ENCODE results near the gene SCAF4. TPM values are rescaled to one million over a fixed set of nuclear protein-coding genes. Genes with fewer than 3 reads are reported as not detected.

Gene SCAF4
- total RNA-seq, 4 donors from 2014 or later = 23.6 to 41.5 (median 29.3) TPM

DNA sequence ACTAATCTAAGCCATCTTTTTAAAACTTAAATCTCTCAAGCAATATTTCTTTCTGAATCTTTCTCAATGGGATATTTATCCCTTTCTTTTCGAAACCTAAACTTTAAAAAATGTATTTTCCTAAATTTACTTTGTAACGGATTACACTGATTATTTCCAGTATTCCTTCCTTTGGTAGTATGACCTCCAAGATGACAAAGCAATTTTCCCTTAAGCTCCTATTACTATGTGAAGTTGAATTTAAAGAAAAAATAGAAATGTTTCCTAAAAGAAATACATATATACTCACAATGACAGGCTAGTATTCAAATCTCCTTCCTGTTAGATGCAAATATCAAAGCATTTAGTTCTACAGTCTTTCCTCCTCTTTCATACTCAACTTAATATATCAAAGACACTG is 15.8 kb downstream of the SCAF4 start:
- Histone ChIP-seq H3K36me3 (no peaks in the 10 kb centered on the region), H3K27me3 (no peaks in the 10 kb centered on the region), H3K4me3 (no peak overlapping the region), H3K27ac (no peak overlapping the region), H3K4me1 (peaks cover 41% of the 10 kb centered on the region), H3K9me3 (no peaks in the 10 kb centered on the region)
- no peak for DNase-seq (ENCODE audit: low spot score in 2 of 2)
- no peak for TF ChIP-seq POLR2A (IDR thresholded peaks at IDR 0.05)
- TF ChIP-seq EP300 (IDR thresholded peaks at IDR 0.05) = no peak
- TF ChIP-seq POLR2AphosphoS5 (IDR thresholded peaks at IDR 0.05) = no peak
- TF ChIP-seq, protein P1, sequence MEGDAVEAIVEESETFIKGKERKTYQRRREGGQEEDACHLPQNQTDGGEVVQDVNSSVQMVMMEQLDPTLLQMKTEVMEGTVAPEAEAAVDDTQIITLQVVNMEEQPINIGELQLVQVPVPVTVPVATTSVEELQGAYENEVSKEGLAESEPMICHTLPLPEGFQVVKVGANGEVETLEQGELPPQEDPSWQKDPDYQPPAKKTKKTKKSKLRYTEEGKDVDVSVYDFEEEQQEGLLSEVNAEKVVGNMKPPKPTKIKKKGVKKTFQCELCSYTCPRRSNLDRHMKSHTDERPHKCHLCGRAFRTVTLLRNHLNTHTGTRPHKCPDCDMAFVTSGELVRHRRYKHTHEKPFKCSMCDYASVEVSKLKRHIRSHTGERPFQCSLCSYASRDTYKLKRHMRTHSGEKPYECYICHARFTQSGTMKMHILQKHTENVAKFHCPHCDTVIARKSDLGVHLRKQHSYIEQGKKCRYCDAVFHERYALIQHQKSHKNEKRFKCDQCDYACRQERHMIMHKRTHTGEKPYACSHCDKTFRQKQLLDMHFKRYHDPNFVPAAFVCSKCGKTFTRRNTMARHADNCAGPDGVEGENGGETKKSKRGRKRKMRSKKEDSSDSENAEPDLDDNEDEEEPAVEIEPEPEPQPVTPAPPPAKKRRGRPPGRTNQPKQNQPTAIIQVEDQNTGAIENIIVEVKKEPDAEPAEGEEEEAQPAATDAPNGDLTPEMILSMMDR (IDR thresholded peaks at IDR 0.05) = no peak
- WGBS = 79% methylated on average over 2 of the region's 2 CpGs

DNA sequence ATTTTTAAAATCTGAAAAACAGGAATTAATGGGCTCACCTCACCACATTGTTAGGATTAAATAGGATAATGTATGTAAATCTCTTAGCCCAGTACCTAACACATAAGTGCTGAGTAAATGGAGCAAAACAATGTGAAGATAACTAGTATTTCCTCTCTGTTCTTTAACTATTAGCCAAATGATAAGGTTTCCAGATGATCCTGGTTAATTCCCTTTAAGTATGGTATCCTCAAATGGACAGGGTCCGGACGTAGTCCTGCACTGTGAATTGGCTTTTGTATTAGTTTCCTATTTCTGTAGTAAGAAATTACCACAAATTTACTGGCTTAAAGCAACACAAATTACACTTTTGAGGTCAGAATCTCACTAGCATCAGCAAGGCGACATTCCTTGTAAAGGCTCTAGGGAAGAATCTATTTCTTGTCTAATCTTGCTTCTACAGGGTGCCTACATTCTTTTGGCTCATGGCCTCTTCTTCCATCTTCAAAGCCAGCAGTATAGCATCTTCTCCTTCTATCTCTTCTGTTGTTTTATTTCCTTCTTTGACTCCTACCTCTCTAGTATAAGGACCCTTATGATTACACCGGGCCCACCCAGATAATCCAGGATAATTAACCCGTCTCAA is 17.1 kb downstream of the SCAF4 start:
- Histone ChIP-seq H3K27ac (no peak overlapping the region), H3K4me3 (no peak overlapping the region), H3K4me1 (peaks cover 44% of the 10 kb centered on the region), H3K9me3 (no peaks in the 10 kb centered on the region), H3K36me3 (no peaks in the 10 kb centered on the region), H3K27me3 (no peaks in the 10 kb centered on the region)
- DNase-seq (ENCODE audit: low spot score in 2 of 2) = no peak
- TF ChIP-seq, protein P1 (IDR thresholded peaks at IDR 0.05) = no peak
- WGBS = 82% methylated on average over 5 of the region's 5 CpGs

DNA sequence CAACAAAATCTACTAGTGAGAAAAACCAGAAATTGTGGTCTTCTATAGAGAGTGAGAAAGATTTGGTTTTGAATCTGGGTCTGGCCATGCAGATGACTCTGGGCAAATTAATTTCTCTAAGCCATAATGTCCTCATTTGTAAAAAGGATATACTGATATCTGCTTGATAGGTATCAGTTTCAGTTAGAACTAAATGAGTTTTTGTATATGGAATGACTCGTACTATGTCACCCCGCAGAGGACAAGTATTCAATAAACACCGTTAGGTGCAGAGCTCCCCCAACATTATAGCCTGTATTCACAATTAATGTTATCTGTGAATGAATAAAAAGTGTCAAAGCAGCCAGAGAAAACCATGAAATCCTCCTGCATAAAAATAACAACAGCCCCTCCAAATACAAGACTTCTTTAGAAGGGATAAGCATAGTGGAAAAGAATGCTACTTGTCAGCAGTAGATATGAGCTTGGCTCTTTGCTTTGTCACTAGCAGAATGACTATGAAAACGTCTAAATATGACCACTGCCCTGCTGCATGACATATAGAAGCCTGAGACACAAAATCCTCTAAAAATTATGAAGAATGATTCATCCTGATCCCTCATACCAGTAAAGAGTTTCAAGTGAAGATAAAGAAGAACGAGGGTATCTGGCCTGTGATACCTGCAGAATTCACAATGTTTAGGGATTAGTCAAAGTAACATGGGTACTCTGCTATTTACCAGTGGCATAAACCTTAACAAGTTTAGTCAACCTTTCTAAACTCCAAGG is 17.8 kb downstream of the SCAF4 start:
- WGBS = 81% methylated on average over 5 of the region's 5 CpGs
- peaks cover 50% of the 10 kb centered on the region for H3K4me1 ChIP-seq
- H3K27me3 ChIP-seq = no peaks in the 10 kb centered on the region
- no peak overlapping the region for H3K4me3 ChIP-seq
- no peaks in the 10 kb centered on the region for H3K9me3 ChIP-seq
- TF ChIP-seq, protein P1 (IDR thresholded peaks at IDR 0.05) = no peak
- TF ChIP-seq POLR2AphosphoS5 (IDR thresholded peaks at IDR 0.05) = no peak
- TF ChIP-seq POLR2A (IDR thresholded peaks at IDR 0.05) = no peak
- no peak for TF ChIP-seq EP300 (IDR thresholded peaks at IDR 0.05)
- no peak overlapping the region for H3K27ac ChIP-seq
- DNase-seq (ENCODE audit: low spot score in 2 of 2) = no peak
- H3K36me3 ChIP-seq = no peaks in the 10 kb centered on the region

DNA sequence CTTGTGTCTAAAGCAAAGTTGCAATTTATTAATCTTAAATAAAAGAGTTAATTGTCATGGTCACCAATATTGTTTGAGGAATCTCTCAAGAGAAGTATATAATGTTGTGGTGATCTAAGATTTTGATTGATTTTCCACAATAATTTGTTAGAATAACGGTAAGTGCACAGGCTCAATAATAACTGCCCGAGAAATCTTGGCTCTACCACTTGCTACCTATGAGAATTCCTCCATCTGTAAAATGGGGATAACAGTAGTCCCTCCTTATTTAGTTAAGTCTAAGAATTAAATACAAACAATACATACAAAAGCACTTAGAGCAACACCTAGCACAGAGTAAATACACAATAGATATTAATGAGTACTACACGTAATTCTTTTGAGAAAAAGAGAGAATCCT is 18.8 kb downstream of the SCAF4 start:
- H3K4me3 ChIP-seq = no peak overlapping the region
- H3K9me3 ChIP-seq = no peaks in the 10 kb centered on the region
- no peak for DNase-seq (ENCODE audit: low spot score in 2 of 2)
- H3K27me3 ChIP-seq = no peaks in the 10 kb centered on the region
- WGBS = 59% methylated on average over 3 of the region's 3 CpGs
- TF ChIP-seq, protein P1 (IDR thresholded peaks at IDR 0.05) = no peak
- TF ChIP-seq POLR2A (IDR thresholded peaks at IDR 0.05) = no peak
- no peak for TF ChIP-seq POLR2AphosphoS5 (IDR thresholded peaks at IDR 0.05)
- no peak for TF ChIP-seq EP300 (IDR thresholded peaks at IDR 0.05)
- H3K4me1 ChIP-seq = peaks cover 56% of the 10 kb centered on the region
- no peaks in the 10 kb centered on the region for H3K36me3 ChIP-seq
- no peak overlapping the region for H3K27ac ChIP-seq

DNA sequence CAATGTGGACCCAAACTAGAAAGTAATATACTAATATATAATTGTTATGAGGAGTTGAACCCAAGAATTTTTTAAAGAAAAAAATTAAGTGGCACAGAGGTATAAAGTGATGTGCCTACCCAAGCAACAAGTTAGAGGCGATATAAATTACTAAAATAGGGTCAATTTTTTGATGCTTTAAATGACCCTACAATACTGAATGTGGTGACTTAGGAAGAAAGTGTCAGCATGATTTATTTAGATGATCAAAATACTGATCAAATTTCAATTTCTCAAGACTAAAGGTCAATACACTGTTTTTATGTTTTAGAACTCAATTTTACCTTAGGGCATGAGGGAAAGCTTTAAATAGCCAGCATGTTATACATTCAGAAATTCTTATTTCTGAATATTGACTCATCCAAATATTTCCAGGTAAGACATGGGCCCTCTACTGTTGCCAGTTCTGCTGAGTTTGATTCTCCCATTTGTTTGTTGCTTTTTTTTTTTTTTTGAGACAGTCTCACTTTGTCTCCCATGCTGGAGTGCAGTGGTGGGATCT is 20.1 kb downstream of the SCAF4 start:
- no peak overlapping the region for H3K27ac ChIP-seq
- DNase-seq (ENCODE audit: low spot score in 2 of 2) = no peak
- H3K9me3 ChIP-seq = no peaks in the 10 kb centered on the region
- no peak overlapping the region for H3K4me3 ChIP-seq
- 95% methylated on average over 1 of the region's 1 CpG for WGBS
- H3K4me1 ChIP-seq = peaks cover 56% of the 10 kb centered on the region
- no peak for TF ChIP-seq EP300 (IDR thresholded peaks at IDR 0.05)
- no peak for TF ChIP-seq POLR2A (IDR thresholded peaks at IDR 0.05)
- TF ChIP-seq, protein P1 (IDR thresholded peaks at IDR 0.05) = no peak
- TF ChIP-seq POLR2AphosphoS5 (IDR thresholded peaks at IDR 0.05) = no peak
- no peaks in the 10 kb centered on the region for H3K36me3 ChIP-seq
- H3K27me3 ChIP-seq = no peaks in the 10 kb centered on the region
